Activated B cell treated with CpG ODN at 0.5 μM for 24 hours (primary cell): ENCODE measurements around the gene LHX2. TPM values are rescaled to one million over a fixed set of nuclear protein-coding genes. Genes with fewer than 3 reads are reported as not detected.

Experiments
- ATAC-seq: fragments of 200-7000 bp; cut with Tn5 transposase; one replicate; pipeline ENCODE4 v1.10.0; 2021; ENCODE audit warnings: low read depth, mild to moderate bottlenecking, moderate library complexity
- CTCF ChIA-PET: fragments of 350-600 bp; sonication (Branson Sonifier 250); formaldehyde crosslinking; loops from one replicate; lab custom pipeline; 2021; ENCODE audit warnings: antibody characterized with exemption; lab: Charles Lee
- POLR2A ChIA-PET: fragments of 350-600 bp; sonication (Branson Sonifier 250); formaldehyde crosslinking; loops from one replicate; lab custom pipeline; 2021; ENCODE audit warnings: antibody characterized with exemption; lab: Charles Lee
- DNase-seq: peaks from one replicate; pipeline ENCODE4 v3.0.0; 2022
- H3K27ac Mint-ChIP-seq: one replicate; pipeline ENCODE4 v1.8.0; 2020; ENCODE audit warnings: mixed read lengths
- H3K27me3 Mint-ChIP-seq: one replicate; pipeline ENCODE4 v1.8.0; 2021; ENCODE audit warnings: mixed read lengths
- H3K36me3 Mint-ChIP-seq: one replicate; pipeline ENCODE4 v1.8.0; 2021; ENCODE audit warnings: low read depth, mixed read lengths
- H3K4me1 Mint-ChIP-seq: one replicate; pipeline ENCODE4 v1.8.0; 2021; ENCODE audit warnings: mixed read lengths
- H3K4me3 Mint-ChIP-seq: one replicate; pipeline ENCODE4 v1.8.0; 2020; ENCODE audit warnings: mild to moderate bottlenecking, mixed read lengths
- H3K9me3 Mint-ChIP-seq: one replicate; pipeline ENCODE4 v1.8.0; 2020; ENCODE audit warnings: mixed read lengths
- intact Hi-C: fragments of 100-400 bp; cut with micrococcal nuclease; formaldehyde crosslinking; loops from one replicate; pipeline ENCODE4 v1.15.1; 2024
- total RNA-seq: library from RNA; stranded (reverse); gene quantifications from 2 replicates; pipeline ENCODE4 v1.2.3, GENCODE V29; 2022
- TF ChIP-seq, protein P1 (sequence below): fragments of 200-600 bp; IDR thresholded peaks from one replicate; pipeline ENCODE4 v1.8.0; 2022; ENCODE audit warnings: antibody characterized with exemption, mild to moderate bottlenecking

Gene LHX2
- total RNA-seq, 1 donor from 2014 or later = not detected

DNA sequence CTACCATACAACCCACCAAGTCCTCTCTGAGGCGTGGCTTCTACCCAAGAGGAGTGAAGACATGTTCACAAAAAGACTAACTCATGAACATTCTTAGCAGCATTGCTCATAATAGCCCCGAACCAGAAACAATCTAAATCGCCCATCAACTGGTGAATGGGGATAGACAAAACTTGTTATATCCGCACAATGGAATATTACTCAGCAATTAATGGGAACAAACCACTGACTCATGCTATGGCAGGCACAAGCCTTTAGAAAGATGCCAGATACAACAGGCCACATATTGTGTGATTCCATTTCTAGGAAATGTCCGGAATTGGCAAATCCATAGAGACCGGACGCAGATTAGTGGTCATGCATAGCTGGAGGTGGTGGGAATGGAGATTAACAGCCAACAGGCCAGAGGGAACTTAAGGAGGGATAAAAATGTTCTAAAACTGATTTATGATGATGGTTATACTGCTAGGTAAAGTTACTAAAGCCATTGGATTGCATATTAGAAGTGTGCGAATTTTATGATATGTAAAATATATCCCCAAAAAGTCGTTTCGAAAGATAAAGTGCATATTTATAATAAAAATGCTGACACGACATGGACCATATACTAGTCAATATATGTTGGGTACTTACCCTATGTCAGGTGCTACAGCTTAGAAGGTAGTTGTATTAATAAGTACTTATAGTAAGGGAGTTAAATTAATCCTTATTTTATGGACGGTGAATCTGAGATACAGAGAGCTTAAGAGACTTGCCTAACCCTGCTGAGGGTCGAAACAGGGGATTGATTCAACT, 55.4 kb downstream of the LHX2 start:
- intact Hi-C loops = no loop called here
- Mint-ChIP-seq H3K9me3 (peaks cover 2% of the 10 kb centered on the region), H3K27ac (no peak overlapping the region), H3K27me3 (peaks cover 7% of the 10 kb centered on the region), H3K36me3 (no peaks in the 10 kb centered on the region), H3K4me1 (no peaks in the 10 kb centered on the region), H3K4me3 (no peak overlapping the region)
- ATAC-seq (no peak), DNase-seq (no peak)
- ChIA-PET CTCF (no interaction called here), POLR2A (interaction anchor here (0.5 kb wide), 1 partner anchor 283 kb away, joined by 7 read pairs; no protein-coding TSS in a partner anchor)
- TF ChIP-seq, protein P1, sequence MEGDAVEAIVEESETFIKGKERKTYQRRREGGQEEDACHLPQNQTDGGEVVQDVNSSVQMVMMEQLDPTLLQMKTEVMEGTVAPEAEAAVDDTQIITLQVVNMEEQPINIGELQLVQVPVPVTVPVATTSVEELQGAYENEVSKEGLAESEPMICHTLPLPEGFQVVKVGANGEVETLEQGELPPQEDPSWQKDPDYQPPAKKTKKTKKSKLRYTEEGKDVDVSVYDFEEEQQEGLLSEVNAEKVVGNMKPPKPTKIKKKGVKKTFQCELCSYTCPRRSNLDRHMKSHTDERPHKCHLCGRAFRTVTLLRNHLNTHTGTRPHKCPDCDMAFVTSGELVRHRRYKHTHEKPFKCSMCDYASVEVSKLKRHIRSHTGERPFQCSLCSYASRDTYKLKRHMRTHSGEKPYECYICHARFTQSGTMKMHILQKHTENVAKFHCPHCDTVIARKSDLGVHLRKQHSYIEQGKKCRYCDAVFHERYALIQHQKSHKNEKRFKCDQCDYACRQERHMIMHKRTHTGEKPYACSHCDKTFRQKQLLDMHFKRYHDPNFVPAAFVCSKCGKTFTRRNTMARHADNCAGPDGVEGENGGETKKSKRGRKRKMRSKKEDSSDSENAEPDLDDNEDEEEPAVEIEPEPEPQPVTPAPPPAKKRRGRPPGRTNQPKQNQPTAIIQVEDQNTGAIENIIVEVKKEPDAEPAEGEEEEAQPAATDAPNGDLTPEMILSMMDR = no peak

DNA sequence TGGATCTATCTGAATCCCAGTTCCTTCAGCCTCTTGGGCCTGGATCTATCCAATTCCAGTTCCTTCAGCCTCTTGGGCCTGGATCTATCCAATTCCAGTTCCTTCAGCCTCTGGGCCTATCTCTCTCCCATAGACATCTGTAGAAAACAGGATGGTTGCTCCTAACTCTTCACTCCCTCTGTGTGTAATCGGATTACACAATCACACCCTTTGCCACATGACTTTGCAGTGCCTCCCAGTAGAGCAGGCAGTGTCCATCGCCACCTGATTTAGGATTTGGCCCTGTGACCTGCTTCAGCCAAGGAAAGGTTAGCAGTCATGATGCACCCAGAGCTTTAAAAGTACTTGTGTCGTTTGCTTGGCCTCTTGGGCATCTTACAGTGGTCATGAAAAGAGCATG, 56.7 kb downstream of the LHX2 start:
- ATAC-seq (no peak), DNase-seq (no peak)
- ChIA-PET CTCF (no interaction called here), POLR2A (no interaction called here)
- Mint-ChIP-seq H3K36me3 (no peaks in the 10 kb centered on the region), H3K9me3 (peaks cover 2% of the 10 kb centered on the region), H3K27ac (no peak overlapping the region), H3K4me1 (no peaks in the 10 kb centered on the region), H3K27me3 (peaks cover 7% of the 10 kb centered on the region), H3K4me3 (no peak overlapping the region)
- TF ChIP-seq, protein P1 = no peak
- intact Hi-C loops = no loop called here

DNA sequence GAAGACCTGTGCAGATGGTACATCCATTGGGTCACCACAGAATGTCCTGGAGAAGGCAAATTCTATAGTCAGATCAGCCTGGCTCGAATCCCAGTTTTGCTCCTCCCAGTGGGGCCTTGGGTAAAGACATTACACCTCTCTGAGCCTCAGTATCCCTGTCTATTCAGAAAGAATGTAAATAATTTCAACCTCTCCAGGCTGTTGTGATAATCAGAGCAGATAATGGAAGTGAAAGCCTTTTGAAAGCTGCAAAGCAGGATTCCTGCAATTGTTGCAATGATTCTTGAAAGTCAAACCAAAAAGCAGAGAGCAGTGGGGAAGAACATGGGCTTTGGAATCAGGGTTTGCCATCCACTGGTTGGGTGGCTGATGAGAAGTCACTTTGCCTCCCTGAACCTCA, 63.2 kb downstream of the LHX2 start:
- no peaks in the 10 kb centered on the region for H3K4me1 Mint-ChIP-seq
- H3K9me3 Mint-ChIP-seq = no peaks in the 10 kb centered on the region
- no peak overlapping the region for H3K4me3 Mint-ChIP-seq
- H3K27me3 Mint-ChIP-seq = peaks cover 15% of the 10 kb centered on the region
- H3K36me3 Mint-ChIP-seq = no peaks in the 10 kb centered on the region
- ChIA-PET CTCF (no interaction called here), POLR2A (no interaction called here)
- intact Hi-C loops = no loop called here
- no peak for ATAC-seq
- TF ChIP-seq, protein P1 = no peak
- H3K27ac Mint-ChIP-seq = no peak overlapping the region
- DNase-seq = no peak

DNA sequence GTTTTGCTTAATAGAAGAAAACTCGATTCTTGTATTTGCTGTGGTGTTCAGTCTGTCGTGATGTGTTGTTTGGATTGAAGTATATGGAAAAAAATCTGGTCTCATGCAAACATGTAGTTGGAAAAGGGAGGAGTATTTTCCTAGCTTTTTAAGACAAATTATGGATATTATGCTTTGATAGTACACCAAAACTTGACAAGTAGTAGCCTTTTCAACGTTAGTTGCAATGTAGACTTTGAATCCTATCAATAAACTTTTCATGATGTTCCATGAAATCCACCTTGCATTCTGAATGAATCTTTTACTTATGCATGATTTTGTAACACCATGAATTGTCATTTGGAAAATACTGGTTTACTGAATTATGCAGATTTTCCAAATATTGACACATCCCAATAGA, 64.2 kb downstream of the LHX2 start:
- H3K4me1 Mint-ChIP-seq = no peaks in the 10 kb centered on the region
- H3K4me3 Mint-ChIP-seq = no peak overlapping the region
- intact Hi-C loops = no loop called here
- no peaks in the 10 kb centered on the region for H3K36me3 Mint-ChIP-seq
- DNase-seq (no peak), ATAC-seq (no peak)
- CTCF ChIA-PET = no interaction called here
- TF ChIP-seq, protein P1 = no peak
- no peak overlapping the region for H3K27ac Mint-ChIP-seq
- H3K27me3 Mint-ChIP-seq = peaks cover 13% of the 10 kb centered on the region
- H3K9me3 Mint-ChIP-seq = no peaks in the 10 kb centered on the region
- POLR2A ChIA-PET = no interaction called here

DNA sequence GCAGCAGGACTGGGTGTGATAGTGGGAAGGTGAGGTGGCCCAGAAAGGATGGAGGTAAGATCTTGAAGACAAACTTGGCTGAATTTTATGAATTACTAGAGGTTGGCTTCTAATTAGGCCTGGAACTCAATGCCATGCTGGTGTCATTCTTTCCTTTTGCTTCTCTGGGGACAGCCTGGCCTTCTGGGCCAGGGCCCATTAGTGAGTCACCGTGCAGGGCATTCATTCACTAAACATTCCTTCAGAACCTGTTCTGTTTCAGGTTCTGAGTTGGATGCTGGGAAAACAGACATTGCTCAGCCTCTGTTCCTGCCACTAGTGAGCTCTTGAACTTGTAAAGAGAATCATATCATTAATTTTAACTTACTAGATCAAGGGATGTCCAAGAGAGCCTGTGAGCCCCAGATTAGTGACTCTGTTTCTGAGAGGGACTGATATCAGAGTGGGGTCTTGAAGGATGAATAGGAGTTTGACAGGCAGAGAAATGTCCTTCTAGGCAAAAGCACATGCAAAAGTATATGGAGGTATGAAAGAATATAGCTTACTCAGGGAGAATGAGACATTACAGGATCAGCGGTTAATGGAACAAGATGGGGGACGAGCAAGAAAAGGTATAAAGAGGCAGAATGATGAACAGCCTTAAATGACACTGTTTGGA, 66.5 kb downstream of the LHX2 start:
- Mint-ChIP-seq H3K4me1 (no peaks in the 10 kb centered on the region), H3K9me3 (no peaks in the 10 kb centered on the region), H3K27ac (no peak overlapping the region), H3K4me3 (no peak overlapping the region), H3K27me3 (peaks cover 9% of the 10 kb centered on the region), H3K36me3 (no peaks in the 10 kb centered on the region)
- DNase-seq = no peak
- intact Hi-C loops = no loop called here
- POLR2A ChIA-PET = no interaction called here
- TF ChIP-seq, protein P1 = no peak
- CTCF ChIA-PET = no interaction called here
- ATAC-seq = no peak
